Measurements from ENCODE around the gene CHN1.
A peak's percentile ranks its signal among the peaks of the same experiment; 100 is the strongest.

Gene CHN1

DNA sequence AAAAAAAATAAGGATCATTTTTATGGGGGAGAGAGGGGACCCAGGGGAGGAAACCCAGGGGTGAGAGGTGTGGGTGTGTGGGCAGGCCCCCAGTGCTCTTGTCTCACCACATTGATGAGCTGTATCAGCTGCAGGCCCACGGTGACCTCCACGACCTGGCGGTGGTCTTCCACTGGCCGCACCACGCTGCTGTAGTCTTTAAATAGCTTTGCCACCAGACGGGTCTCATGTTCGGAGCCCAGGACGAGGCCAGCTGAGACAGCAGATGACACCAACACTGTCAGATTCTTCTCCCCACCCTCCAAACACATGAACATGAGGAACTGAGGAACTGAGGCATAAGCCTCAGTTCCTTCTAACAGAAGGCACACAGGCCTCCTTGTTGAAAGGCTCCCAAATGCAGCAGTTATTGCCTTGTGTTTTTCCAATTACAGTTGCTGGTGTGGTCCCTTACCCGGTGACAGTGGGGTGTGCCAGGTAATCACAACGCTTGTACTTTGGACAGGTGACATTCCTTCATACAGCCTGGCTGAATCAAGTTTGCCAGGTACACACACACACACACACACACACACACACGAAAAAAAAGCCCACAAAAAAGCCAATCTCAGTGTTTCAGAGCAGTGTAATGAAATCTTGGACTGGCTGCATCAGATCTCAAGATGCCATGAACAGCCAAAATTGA, 245.7 kb downstream of the CHN1 start:
- no peak for DNase-seq

DNA sequence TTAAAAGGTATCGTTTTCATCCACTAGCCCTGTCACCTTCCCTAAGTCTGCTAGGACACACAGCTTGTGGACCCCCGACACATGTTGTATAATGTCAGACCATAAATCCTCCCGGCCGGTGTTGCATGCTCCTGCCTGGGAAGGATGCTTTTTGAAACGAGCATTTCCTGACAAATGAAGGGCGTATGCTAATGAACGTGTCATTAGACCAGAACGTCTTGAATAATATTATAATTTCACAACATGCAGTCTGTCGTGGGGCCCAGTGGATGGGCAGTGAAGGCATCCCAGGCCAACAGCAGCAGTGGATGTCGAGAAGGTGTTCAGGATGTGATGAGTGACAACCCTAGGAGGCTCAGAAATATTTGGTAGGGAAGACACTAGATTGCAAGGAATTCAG, 248.4 kb downstream of the CHN1 start:
- no peak for DNase-seq

DNA sequence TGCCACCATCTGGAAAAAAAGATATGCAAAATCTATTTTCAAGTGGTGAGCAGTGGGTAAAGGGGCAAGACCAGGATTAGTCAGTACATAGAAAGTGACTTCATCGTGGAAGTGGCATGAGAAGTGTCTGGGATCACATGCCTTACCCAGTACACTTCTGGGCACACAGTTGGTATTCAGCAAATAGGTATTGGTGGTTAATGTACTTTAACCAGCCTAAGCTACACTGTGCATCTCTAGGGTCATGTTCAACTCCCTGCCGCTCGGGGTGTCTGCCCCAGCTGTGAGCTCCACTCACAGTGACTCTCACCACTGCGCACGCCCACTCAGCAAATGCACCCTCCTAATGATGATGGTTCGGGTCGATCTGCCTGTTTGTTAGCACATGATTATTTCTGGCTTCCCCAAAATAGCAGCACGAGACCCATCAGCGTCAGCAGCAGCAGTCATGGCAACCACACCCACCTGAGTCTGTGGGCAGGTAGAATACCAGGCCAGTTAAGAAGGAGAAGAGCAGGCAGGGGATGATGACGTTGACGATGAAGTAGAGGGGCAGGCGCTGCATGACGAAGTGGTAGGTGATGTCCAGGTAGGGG, 252.0 kb downstream of the CHN1 start:
- DNase-seq: no peak

DNA sequence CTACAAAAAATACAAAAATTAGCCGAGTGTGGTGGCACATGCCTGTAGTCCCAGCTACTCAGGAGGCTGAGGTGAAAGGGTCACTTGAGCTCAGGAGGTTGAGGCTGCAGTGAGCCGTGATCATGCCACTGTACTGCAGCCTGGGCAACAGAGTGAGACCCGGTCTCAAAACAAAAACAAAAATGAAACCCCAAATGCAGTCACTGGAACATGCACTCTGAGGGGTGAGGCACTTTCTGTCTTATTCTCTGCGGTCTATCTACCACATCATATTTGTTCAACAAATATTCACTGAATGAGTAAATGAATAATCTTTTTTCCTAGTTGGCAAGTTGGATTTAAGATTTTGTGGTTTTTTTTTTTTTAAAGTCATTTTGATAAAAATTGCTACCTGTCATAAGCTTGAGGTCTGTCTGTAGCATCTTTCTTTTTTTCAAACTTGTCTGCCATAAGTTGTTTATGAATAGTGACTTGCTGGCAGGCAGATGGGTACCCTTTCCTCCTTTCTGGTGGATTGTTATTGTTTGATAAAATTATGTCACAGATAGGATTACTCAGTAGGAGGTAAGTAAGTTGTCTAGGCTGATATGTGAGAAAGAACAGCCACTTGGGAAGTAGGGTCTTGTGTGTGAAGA, 252.7 kb downstream of the CHN1 start:
- DNase-seq: peak; percentile 70

DNA sequence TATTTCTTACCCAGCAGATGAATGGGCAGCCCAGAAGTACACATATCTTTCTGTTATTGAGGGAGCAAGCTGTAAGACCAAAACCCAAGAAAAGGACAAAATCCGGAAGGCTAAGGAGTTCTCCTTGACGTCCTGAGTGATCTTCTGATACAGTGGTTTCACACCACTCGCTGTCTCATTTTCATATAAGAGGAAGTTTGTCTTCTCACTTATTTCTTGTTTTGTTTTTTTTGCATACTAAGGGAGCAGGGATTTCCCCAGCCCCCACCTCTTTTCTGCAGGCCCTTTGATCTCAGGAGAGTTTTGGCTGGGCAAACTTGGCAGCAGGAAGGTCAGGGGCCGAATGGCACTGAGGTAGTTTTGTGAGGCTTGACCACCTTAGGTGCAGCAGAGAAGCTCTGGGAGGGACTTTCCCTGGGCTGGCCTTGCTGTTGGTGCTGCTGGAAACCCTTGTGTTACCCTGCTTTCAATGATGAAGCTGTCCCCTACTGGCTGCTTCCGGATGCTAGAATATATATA, 254.2 kb downstream of the CHN1 start:
- DNase-seq: no peak

DNA sequence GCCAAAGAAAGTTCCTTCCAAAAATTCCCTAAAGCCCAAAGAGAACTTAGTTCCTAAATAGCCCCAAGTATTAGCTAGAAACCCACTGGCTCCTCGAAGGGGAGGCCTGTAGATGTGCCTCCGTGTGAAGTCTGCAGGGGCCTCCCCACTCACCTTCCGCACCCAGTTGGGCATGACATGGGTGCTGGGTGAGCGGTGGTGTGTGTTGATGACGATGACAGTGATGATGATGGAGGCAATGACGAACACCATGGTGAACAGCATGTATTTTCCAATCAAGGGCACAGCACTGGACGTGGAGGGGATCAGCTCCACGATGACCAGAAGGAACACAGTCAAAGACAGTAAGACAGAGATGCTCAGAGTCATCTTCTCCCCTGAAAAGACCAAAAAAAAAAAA, 255.4 kb downstream of the CHN1 start:
- no peak for DNase-seq

DNA sequence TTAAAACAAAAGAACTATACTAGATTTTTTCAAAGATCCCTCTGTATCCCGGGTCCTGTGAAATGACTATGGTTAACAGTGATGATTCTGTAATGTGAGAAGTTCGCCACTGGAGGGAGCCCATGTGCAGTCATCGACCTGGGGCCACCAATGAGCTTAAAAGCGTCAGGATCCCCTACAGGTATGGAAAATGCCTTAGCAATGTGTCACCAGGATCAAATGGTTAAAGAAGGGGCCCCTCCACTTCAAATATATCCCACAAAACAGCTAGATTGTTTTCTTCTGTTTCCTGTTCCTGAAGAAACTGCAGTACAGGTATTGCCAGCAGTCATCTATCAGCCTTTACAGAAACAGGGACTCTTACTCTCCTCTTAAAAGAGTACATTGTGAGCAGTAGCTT, 256.2 kb downstream of the CHN1 start:
- peak; percentile 78 for DNase-seq
